Naive thymus-derived CD4-positive, alpha-beta T cell (primary cell): ENCODE measurements around the gene ZBP1. TPM values are rescaled to one million over a fixed set of nuclear protein-coding genes. Genes with fewer than 3 reads are reported as not detected.

Source experiments
- ATAC-seq: fragments of 150-1000 bp; cut with Tn5 transposase; 2 replicates; pipeline ENCODE4 v1.10.0; 2021; ENCODE audit warnings: mild to moderate bottlenecking, moderate library complexity
- CTCF ChIA-PET: fragments of 350-600 bp; sonication (Branson Sonifier 250); formaldehyde crosslinking; loops from one replicate; lab custom pipeline; 2021; ENCODE audit warnings: antibody characterized with exemption; lab: Charles Lee
- POLR2A ChIA-PET: fragments of 350-600 bp; sonication (Branson Sonifier 250); formaldehyde crosslinking; loops from one replicate; lab custom pipeline; 2021; ENCODE audit warnings: antibody characterized with exemption, inconsistent platforms; lab: Charles Lee
- DNase-seq, 9 donors: peaks; one replicate each; pipeline versions ENCODE4 v3.0.0 to v3.0.0-alpha.2; 2020 to 2022; ENCODE audit warnings: mixed read lengths in 1 of 9
- H3K27ac ChIP-seq: one replicate; pipeline ENCODE4 v1.7.0; 2013; ENCODE audit warnings: mild to moderate bottlenecking, low read depth, low read length, moderate library complexity
- H3K27me3 ChIP-seq, 2 donors: one replicate each; pipeline ENCODE4 v1.7.0; 2013; ENCODE audit warnings: low read length in 2 of 2, mild to moderate bottlenecking in 2 of 2, moderate library complexity in 2 of 2; ENCODE audit not compliant: control insufficient read depth in 2 of 2, insufficient read depth in 2 of 2
- H3K36me3 ChIP-seq, 3 experiments: 1 replicate in 2 of 3; 2 replicates in 1 of 3; pipeline ENCODE4 v1.7.0; 2013; ENCODE audit warnings: low read length in 3 of 3, mild to moderate bottlenecking in 3 of 3, moderate library complexity in 1 of 3; ENCODE audit not compliant: insufficient read depth in 3 of 3, control insufficient read depth in 2 of 3
- H3K4me1 ChIP-seq, 2 donors: one replicate each; pipeline ENCODE4 v1.7.0; 2013; ENCODE audit warnings: low read length in 2 of 2, mild to moderate bottlenecking in 2 of 2, moderate library complexity in 1 of 2; ENCODE audit not compliant: control insufficient read depth in 2 of 2, insufficient read depth in 2 of 2
- H3K4me3 ChIP-seq: 2 replicates; pipeline ENCODE4 v1.7.0; 2013; ENCODE audit warnings: mild to moderate bottlenecking, low read length
- H3K9me3 ChIP-seq, 3 experiments: 1 replicate in 2 of 3; 2 replicates in 1 of 3; pipeline ENCODE4 v1.7.0; 2013; ENCODE audit warnings: low read length in 3 of 3; ENCODE audit not compliant: control insufficient read depth in 2 of 3
- H3K27ac Mint-ChIP-seq, 9 donors: one replicate each; pipeline ENCODE4 v1.8.0; 2020 to 2022; ENCODE audit warnings: mixed read lengths in 9 of 9, mild to moderate bottlenecking in 8 of 9, moderate library complexity in 5 of 9, inconsistent platforms in 2 of 9
- H3K27me3 Mint-ChIP-seq, 5 donors: one replicate each; pipeline ENCODE4 v1.8.0; 2021 to 2022; ENCODE audit warnings: mixed read lengths in 5 of 5, mild to moderate bottlenecking in 1 of 5
- H3K36me3 Mint-ChIP-seq, 5 donors: one replicate each; pipeline ENCODE4 v1.8.0; 2020 to 2022; ENCODE audit warnings: mixed read lengths in 5 of 5, mild to moderate bottlenecking in 3 of 5, inconsistent platforms in 1 of 5
- H3K4me1 Mint-ChIP-seq, 7 donors: one replicate each; pipeline ENCODE4 v1.8.0; 2020 to 2022; ENCODE audit warnings: mixed read lengths in 7 of 7, mild to moderate bottlenecking in 3 of 7, inconsistent platforms in 1 of 7
- H3K4me3 Mint-ChIP-seq, 10 donors: one replicate each; pipeline ENCODE4 v1.8.0; 2020 to 2022; ENCODE audit warnings: mild to moderate bottlenecking in 10 of 10, mixed read lengths in 10 of 10, moderate library complexity in 6 of 10, inconsistent platforms in 2 of 10
- H3K9me3 Mint-ChIP-seq, 11 donors: one replicate each; pipeline ENCODE4 v1.8.0; 2020 to 2022; ENCODE audit warnings: mixed read lengths in 11 of 11, mild to moderate bottlenecking in 4 of 11, inconsistent platforms in 1 of 11, moderate library complexity in 1 of 11
- intact Hi-C, 2 donors: fragments of 100-400 bp; cut with micrococcal nuclease; formaldehyde crosslinking; loops; one replicate each; pipeline ENCODE4 v1.15.1; 2023
- polyA plus RNA-seq, 2 donors: library from polyadenylated mRNA; unstranded; fragments of 300-500 nt; fragmentation: Illumina TruSeq; gene quantifications; one replicate each; pipeline ENCODE4 v1.2.3, GENCODE V29; 2021
- total RNA-seq, 6 experiments: library from RNA in 5 of 6; stranded (reverse) in 5 of 6; gene quantifications; 1 replicate in 5 of 6; 2 replicates in 1 of 6; pipeline ENCODE4 v1.2.3 and lab custom pipeline; 2021 to 2026

The ZBP1 gene
- total and polyA plus RNA-seq, 7 experiments from 2014 or later, result 5.9 to 27.9 (median 10.4) TPM

DNA sequence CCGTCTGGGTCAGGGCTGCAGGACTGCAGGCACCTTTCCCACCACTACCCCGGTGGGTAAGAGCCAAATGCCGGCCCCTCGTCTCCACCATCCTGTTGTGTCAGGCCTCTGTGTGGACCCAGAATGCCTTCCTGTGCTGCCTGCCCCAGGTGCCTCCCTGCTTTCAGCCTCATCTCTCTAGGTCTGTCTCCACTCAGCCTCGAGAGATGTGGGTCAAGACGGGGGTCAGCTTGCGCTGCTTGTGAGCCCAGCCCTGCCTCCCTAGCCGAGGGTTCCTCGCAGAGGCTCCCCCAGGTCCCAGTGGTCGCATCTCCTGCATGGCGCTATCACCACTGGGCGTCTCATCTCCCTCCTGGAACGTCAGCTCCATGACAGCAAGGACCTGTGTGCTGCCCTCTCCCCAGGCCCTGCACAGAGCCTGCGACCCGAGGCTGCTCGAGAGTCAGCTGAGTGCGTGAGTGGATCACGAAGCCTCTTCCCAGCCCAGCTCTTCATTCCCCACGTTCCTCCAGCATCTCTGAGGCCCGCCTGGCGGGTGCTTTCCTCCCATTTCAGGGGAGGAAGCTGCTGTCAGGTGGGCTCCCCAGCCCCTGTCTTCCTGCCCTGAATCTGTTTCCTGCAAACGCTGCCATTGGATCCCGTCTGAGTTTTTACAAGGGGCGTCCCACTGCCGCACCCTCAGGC is 38.7 kb upstream of the ZBP1 start:
- peaks cover 0 to 7% (median 0%) of the 10 kb centered on the region in 11 donors for H3K9me3 Mint-ChIP-seq
- peaks cover 0 to 3% (median 0%) of the 10 kb centered on the region in 5 donors for H3K36me3 Mint-ChIP-seq
- ATAC-seq, result no peak
- peak overlapping the region in 3 of 10 donors; percentile 29 to 75 (median 72) for H3K4me3 Mint-ChIP-seq
- Histone ChIP-seq H3K36me3 (no peaks in the 10 kb centered on the region), H3K4me1 (peaks cover 13 to 17% of the 10 kb centered on the region in 2 donors), H3K27ac (no peak overlapping the region), H3K27me3 (no peaks in the 10 kb centered on the region), H3K4me3 (no peak overlapping the region), H3K9me3 (no peaks in the 10 kb centered on the region)
- CTCF ChIA-PET, result interaction anchor here (1.2 kb wide), 1 partner anchor 22 kb away, joined by 3 read pairs; no protein-coding TSS in a partner anchor
- peaks cover 11 to 49% (median 34%) of the 10 kb centered on the region in 7 donors for H3K4me1 Mint-ChIP-seq
- peak overlapping the region in 6 of 9 donors; percentile 25 to 86 (median 57) for H3K27ac Mint-ChIP-seq
- H3K27me3 Mint-ChIP-seq, result peaks cover 0 to 1% (median 0%) of the 10 kb centered on the region in 5 donors
- POLR2A ChIA-PET, result interaction anchor here (0.7 to 2.5 kb wide), 3 partner anchors 17 to 267 kb away, joined by 3 to 12 read pairs (median 5); no protein-coding TSS in a partner anchor
- intact Hi-C loops, result loop anchor here in 1 of 2 donors (1.0 kb wide), 1 partner anchor 51 kb away; the partner anchor contains the start of gene PMEPA1
- DNase-seq, result peak in 2 of 9 donors; percentile 2 to 19

DNA sequence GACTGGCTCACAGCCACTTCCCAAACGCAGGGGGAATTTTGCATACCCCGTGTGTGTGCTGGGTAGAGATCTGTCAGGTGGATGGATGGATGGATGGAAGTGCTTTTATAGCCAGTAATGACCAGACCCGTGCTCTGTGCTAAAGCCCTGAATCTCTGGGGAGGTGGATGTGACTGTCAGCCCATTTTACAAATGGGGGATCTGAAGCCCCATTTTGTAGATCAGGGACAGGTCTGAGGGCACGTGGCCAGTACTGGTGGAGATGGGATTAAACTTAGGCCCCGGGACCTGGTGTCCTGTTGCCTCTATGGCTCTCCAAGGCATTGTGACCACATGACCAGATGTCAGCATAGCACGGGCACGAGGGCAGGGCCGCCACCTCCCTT is 38.2 kb upstream of the ZBP1 start:
- peak overlapping the region in 8 of 9 donors; percentile 23 to 95 (median 84) for H3K27ac Mint-ChIP-seq
- intact Hi-C loops, result loop anchor here in 1 of 2 donors (1.0 kb wide), 1 partner anchor 52 kb away; the partner anchor contains the start of gene PMEPA1
- Histone ChIP-seq H3K4me3 (no peak overlapping the region), H3K4me1 (peaks cover 13 to 17% of the 10 kb centered on the region in 2 donors), H3K27me3 (no peaks in the 10 kb centered on the region), H3K9me3 (no peaks in the 10 kb centered on the region), H3K36me3 (no peaks in the 10 kb centered on the region), H3K27ac (no peak overlapping the region)
- peaks cover 0 to 7% (median 0%) of the 10 kb centered on the region in 11 donors for H3K9me3 Mint-ChIP-seq
- peak overlapping the region in 8 of 10 donors; percentile 43 to 77 (median 70) for H3K4me3 Mint-ChIP-seq
- H3K4me1 Mint-ChIP-seq, result peaks cover 11 to 49% (median 34%) of the 10 kb centered on the region in 7 donors
- ATAC-seq, result no peak
- peaks cover 0 to 1% (median 0%) of the 10 kb centered on the region in 5 donors for H3K27me3 Mint-ChIP-seq
- peaks cover 0 to 3% (median 0%) of the 10 kb centered on the region in 5 donors for H3K36me3 Mint-ChIP-seq
- ChIA-PET CTCF (no interaction called here), POLR2A (interaction anchor here (2.5 kb wide), 1 partner anchor 29 kb away, joined by 12 read pairs; no protein-coding TSS in a partner anchor)
- peak in 1 of 9 donors; percentile 1 for DNase-seq

- POLR2A ChIA-PET, result interaction anchor here (1.2 to 2.5 kb wide), 2 partner anchors 28 to 30 kb away, joined by 5 to 12 read pairs; no protein-coding TSS in a partner anchor
- Histone ChIP-seq H3K27me3 (no peaks in the 10 kb centered on the region), H3K4me1 (peaks cover 13 to 17% of the 10 kb centered on the region in 2 donors), H3K9me3 (no peaks in the 10 kb centered on the region), H3K36me3 (no peaks in the 10 kb centered on the region), H3K27ac (peak overlapping the region; percentile 46), H3K4me3 (no peak overlapping the region)
- ATAC-seq (peak; percentile 73), DNase-seq (peak; percentile 20 to 75 (median 66))
- H3K27me3 Mint-ChIP-seq, result peaks cover 0 to 1% (median 0%) of the 10 kb centered on the region in 5 donors
- H3K4me1 Mint-ChIP-seq, result peaks cover 11 to 49% (median 34%) of the 10 kb centered on the region in 7 donors
- peak overlapping the region; percentile 33 to 77 (median 68) for H3K4me3 Mint-ChIP-seq
- H3K36me3 Mint-ChIP-seq, result peaks cover 0 to 3% (median 0%) of the 10 kb centered on the region in 5 donors
- intact Hi-C loops, result loop anchor here in 1 of 2 donors (1.0 kb wide), 1 partner anchor 53 kb away; the partner anchor contains the start of gene PMEPA1
- H3K27ac Mint-ChIP-seq, result peak overlapping the region; percentile 61 to 95 (median 86)
- peaks cover 0 to 7% (median 0%) of the 10 kb centered on the region in 11 donors for H3K9me3 Mint-ChIP-seq
- CTCF ChIA-PET, result no interaction called here
Measured at GRCh38 chr20:57657535-57658446, 37.6 kb upstream of the ZBP1 start.

DNA sequence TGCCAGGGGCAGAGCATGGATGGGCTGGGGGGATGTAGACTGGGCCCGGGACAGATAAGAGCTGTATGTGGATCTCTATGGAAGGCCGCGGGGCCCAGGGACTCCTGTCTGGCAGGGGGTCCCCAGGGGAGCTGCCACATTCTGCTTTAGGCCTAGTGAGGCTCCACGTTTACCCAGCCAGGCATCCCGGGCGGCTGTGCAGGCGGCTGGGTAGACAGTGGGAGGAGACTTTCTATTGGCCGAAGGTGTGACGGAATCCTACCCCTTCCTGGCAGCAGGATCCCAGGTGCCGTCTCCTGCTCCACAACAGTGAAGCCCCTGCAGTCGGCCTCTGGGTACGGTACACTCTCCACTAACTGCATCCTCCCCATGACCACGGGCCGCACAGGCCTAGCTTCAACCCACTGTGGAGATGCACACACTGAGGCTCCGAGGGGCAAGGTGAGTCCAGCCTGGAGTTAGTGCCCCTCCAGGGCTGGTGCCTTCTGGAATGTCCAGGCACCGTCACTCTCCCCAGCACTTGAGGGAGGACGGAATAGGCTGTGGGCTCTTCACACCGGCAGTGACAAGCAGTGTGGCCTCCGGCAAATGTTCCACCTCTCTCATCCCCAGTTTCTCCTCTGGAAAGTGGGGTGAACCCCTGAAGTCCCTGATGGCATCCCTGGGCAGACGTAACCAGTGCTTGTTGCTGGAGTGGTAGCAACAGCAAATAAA is 36.8 kb upstream of the ZBP1 start:
- intact Hi-C loops, result no loop called here
- Histone ChIP-seq H3K27ac (peak overlapping the region; percentile 46), H3K27me3 (no peaks in the 10 kb centered on the region), H3K9me3 (no peaks in the 10 kb centered on the region), H3K36me3 (peaks cover 0 to 7% (median 0%) of the 10 kb centered on the region in 3 experiments), H3K4me1 (peaks cover 13 to 17% of the 10 kb centered on the region in 2 donors), H3K4me3 (no peak overlapping the region)
- Mint-ChIP-seq H3K36me3 (peaks cover 0 to 3% (median 0%) of the 10 kb centered on the region in 5 donors), H3K9me3 (peaks cover 0 to 7% (median 0%) of the 10 kb centered on the region in 11 donors), H3K4me3 (peak overlapping the region in 1 of 10 donors; percentile 75), H3K27ac (peak overlapping the region in 2 of 9 donors; percentile 59 to 83), H3K4me1 (peaks cover 11 to 49% (median 34%) of the 10 kb centered on the region in 7 donors), H3K27me3 (peaks cover 0 to 1% (median 0%) of the 10 kb centered on the region in 5 donors)
- ChIA-PET POLR2A (interaction anchor here (1.0 to 2.5 kb wide), 4 partner anchors 27 to 54 kb away, joined by 3 to 12 read pairs (median 6); partner anchors contain the start of gene ZBP1), CTCF (interaction anchor here (0.5 to 1.0 kb wide), 2 partner anchors 26 to 34 kb away, joined by 3 to 4 read pairs; no protein-coding TSS in a partner anchor)
- ATAC-seq, result no peak
- DNase-seq, result peak in 2 of 9 donors; percentile 6 to 8

- Histone ChIP-seq H3K27me3 (no peaks in the 10 kb centered on the region), H3K9me3 (no peaks in the 10 kb centered on the region), H3K36me3 (peaks cover 0 to 10% (median 0%) of the 10 kb centered on the region in 3 experiments), H3K27ac (no peak overlapping the region), H3K4me1 (peaks cover 13 to 17% of the 10 kb centered on the region in 2 donors), H3K4me3 (no peak overlapping the region)
- ChIA-PET CTCF (interaction anchor here (1.0 to 1.4 kb wide), 2 partner anchors 27 to 33 kb away, joined by 3 to 6 read pairs; no protein-coding TSS in a partner anchor), POLR2A (interaction anchor here (1.0 to 2.5 kb wide), 3 partner anchors 26 to 54 kb away, joined by 3 to 12 read pairs (median 8); partner anchors contain the start of gene ZBP1)
- peak overlapping the region in 1 of 10 donors; percentile 75 for H3K4me3 Mint-ChIP-seq
- peaks cover 0 to 7% (median 0%) of the 10 kb centered on the region in 11 donors for H3K9me3 Mint-ChIP-seq
- DNase-seq (peak in 1 of 9 donors; percentile 16), ATAC-seq (no peak)
- H3K36me3 Mint-ChIP-seq, result peaks cover 0 to 3% (median 0%) of the 10 kb centered on the region in 5 donors
- peaks cover 0 to 1% (median 0%) of the 10 kb centered on the region in 5 donors for H3K27me3 Mint-ChIP-seq
- peak overlapping the region in 2 of 9 donors; percentile 32 to 59 for H3K27ac Mint-ChIP-seq
- intact Hi-C loops, result no loop called here
- H3K4me1 Mint-ChIP-seq, result peaks cover 11 to 49% (median 34%) of the 10 kb centered on the region in 7 donors
Measured at GRCh38 chr20:57656252-57656820, 36.1 kb upstream of the ZBP1 start.
